ENCODE data around the gene FASLG.
A peak's percentile ranks its signal among the peaks of the same experiment; 100 is the strongest.

The FASLG gene

DNA sequence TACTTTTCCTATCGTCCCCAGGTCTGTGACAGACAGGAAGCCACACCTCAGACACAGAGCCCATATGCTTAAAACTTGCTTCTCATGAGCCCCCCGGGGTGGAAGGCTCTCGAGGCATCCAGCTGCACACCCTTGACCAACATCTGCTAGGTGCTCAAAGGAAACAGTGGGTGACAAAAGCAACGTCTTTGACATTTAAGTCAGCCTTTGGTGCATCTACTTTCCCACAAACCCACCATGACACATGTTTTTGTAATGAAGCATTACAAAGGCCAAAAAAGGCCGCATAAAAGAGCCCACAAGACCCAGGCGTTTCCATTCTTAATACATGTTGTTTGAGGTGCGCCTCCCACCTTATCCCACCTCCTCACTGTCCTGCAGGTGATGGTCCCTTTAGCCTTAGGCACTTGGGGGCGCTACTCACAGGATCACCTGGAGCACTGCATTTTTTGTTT lies 11.8 kb upstream of the FASLG start:
- no peak for DNase-seq

DNA sequence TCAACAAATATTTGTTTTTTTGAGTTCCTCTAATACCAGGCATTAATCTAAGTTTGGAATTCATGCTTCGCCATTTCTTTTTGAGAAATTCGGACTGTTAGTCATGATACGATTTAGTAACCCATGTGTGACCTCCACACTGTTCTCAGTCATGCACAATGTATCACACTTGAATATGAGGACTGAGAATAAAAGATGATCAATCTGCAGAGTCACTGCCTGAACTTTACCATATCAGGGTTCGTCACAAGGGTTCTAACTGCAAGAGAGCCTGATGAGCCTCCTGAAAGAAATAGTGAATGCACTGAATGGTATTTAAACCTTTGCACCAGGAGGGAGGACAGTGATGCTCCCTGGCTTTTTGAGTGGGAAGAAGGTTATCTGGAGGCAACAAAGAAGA lies 10.9 kb upstream of the FASLG start:
- no peak for DNase-seq

GRCh38 chr1:172650474-172651193 lies 8.3 kb upstream of the FASLG start:
- DNase-seq, result no peak

GRCh38 chr1:172653015-172653709 lies 5.7 kb upstream of the FASLG start:
- DNase-seq, result no peak

- no peak for DNase-seq
Observed at GRCh38 chr1:172654535-172654934, 4.4 kb upstream of the FASLG start.

DNA sequence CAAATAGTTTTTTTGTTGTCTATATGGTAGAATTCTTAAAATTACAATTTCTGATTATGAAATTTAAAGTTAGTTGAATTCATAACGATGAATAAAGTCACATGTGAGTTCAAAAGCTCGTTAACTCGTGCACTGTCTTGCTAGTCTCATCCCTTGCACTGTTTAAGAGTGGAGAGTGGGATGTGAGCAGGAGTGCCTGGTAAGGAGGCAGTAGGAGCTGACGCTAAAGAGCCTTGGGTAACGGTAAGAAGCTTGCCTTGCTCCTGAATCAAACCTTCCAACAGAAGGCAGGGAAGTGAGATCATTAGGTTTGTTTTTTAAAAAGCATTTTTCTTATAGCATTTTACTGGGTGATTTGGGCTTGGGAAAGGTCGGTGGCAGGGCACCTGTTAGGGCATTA lies 2.3 kb upstream of the FASLG start:
- DNase-seq, result no peak

- no peak for DNase-seq
Observed at GRCh38 chr1:172657586-172657985, 1.3 kb upstream of the FASLG start.

GRCh38 chr1:172661107-172661506 lies 2.2 kb downstream of the FASLG start:
- DNase-seq, result no peak

- peak; percentile 76 to 83 for DNase-seq
Observed at GRCh38 chr1:172662464-172663109, 3.7 kb downstream of the FASLG start.

DNA sequence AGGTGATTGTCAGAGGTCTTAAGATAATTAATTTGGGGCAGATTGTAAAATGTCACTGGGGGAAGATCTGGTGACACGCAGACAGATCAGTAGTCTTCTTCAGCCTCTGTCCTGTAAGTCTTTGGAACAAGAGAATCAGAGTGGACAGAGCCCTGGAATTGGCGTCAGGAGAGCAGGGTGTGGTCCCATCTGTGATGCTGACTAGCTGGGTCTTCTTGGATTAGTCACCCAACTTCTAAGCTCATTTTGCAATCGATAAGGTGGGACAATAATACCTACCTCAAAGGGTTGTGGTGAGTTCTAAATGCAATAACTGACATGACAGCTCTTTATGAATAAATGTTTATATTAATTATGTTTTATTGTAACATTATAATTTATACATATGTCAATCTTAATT lies 4.8 kb downstream of the FASLG start:
- no peak for DNase-seq

DNA sequence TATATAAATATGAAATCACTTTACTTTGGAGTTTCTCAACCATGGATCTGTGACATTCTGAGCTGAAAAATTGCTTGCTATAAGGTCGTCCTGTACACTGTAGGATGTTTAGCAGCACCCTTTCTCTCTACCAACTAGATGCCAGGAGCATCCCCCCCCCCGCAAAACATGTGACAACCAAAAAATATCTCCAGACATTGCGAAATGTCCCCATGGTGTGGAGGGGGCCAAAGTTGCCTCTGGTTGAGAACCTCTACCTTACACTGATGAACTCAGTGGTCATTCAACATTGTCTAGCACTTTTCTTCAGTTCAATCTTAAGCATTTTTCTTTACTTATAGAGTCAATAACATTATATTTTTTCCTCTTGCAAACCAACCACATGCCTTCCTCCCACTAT lies 9.2 kb downstream of the FASLG start:
- DNase-seq, result no peak

DNA sequence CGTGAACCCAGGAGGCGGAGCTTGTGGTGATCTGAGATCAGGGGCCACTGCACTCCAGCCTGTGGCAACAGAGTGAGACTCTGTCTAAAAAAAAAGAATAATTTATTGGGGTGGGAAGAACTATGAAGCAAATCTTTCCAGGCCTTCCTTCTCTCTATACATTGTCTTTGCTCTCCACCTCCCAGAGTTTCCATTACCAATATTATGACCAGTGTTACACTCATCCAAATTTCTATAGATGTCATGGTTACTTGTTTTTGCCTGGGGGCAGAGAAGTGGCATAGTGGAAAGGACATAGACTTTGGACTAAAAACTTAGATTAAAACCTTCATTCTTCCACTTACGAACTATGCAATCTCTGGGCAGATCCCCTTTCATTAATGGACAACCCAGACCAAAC lies 10.1 kb downstream of the FASLG start:
- DNase-seq, result no peak

- peak in 1 of 2 donors; percentile 16 for DNase-seq
Observed at GRCh38 chr1:172670316-172670715, 11.4 kb downstream of the FASLG start.

DNA sequence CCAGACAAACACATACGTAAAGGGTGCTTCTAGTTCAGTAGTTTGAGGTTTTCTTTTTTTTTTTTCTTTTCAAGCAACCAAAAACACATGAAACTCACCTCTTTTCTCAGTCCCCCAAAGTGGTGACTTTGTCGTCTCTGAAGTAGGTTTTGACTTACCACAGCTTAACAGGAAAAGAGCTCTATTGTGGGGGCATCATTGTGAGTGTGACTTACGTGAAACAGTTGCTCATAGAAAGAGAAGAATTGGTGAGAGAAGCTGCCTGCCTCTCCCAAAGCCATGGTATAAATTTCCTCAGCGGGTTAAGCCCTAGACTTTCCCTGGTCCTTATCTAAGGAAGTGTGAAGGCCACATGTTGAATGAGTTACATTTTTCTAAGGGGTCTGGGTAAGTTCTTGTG lies 11.9 kb downstream of the FASLG start:
- peak; percentile 25 to 60 for DNase-seq

- no peak for DNase-seq
Observed at GRCh38 chr1:172671591-172671990, 12.7 kb downstream of the FASLG start.

- no peak for DNase-seq
Observed at GRCh38 chr1:172672720-172673119, 13.8 kb downstream of the FASLG start.

- no peak for DNase-seq
Observed at GRCh38 chr1:172673761-172674160, 14.9 kb downstream of the FASLG start.

- peak in 1 of 2 donors; percentile 44 for DNase-seq
Observed at GRCh38 chr1:172674831-172675613, 16.1 kb downstream of the FASLG start.

DNA sequence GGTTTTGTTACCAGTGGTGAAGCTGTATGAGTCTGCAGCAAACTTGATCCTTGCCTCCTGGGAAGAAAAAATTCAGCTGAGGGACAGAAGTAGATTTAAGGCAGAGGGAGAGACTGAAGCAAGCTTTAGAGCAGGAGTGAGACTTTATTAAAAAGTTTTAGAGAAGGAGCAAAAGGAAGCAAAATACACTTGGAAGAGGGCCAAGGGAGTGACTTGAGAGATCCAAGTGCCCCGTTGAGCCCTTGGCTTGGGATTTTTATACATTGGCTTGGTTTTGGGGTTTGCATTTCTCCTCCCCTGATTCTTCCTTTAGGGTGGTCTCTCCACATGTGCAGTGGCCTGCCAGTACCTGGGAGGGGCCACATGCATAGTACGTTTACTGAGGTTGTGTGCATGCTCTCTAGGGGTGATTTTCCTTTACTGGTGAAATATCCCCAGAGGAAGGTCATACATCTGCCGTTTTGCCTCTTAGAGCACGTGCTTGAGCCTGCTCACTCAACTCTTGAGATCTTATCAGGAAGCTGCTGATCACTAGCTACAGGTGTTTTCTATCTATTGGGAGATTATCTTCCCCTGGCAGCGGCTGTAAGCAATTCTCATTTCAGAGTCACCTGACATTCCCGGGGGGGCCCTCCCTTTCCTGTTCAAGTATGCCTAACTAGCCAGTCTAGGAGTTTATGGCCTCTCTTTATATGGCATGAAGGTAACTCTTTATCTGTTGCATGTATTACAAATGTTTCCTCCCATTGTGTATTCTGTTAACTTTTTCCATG lies 20.3 kb downstream of the FASLG start:
- no peak for DNase-seq

DNA sequence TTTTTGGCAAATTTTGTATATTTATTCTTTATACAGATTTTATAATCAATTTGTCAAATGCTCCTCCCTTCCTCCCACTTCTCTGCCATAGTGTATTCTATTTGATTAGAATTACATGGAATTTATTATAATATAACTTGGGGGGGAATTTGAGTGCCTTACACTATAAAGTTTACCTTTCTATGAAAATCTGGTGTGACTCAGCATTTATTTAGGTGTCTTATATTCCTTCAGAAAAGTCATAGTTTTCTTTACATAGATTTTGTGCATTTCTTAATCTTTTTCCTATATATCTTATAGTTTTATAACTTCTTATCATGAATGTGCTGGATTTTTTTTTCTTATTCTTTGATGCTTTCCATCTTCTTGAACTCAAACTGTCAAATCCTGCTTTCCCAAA lies 21.3 kb downstream of the FASLG start:
- DNase-seq, result no peak

DNA sequence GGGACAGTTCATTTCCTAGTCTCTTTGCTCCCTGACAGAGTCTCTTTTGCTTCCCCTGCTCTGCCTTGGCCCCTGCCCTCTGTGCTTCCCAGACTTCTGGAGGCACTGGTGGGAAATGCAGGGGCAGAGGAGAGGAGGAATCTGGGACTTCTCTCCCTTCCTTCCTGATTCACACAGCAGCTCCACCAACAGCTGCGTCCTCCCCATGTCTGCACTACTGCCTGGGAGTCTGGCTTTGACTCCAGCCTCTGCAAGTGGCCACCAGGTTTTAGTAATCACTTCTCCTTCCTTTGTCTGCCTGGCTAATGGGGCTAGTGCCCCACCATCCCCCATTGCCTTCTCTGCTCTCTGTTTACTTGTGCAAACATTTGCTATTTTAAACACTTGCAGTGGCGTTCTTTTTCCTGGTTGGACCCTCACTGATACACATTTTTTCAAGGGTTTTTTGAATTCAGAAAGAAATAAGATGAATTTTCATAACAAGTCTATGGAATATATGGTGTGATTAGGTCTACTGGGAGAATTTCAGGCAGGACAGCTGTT lies 21.9 kb downstream of the FASLG start:
- DNase-seq, result no peak

DNA sequence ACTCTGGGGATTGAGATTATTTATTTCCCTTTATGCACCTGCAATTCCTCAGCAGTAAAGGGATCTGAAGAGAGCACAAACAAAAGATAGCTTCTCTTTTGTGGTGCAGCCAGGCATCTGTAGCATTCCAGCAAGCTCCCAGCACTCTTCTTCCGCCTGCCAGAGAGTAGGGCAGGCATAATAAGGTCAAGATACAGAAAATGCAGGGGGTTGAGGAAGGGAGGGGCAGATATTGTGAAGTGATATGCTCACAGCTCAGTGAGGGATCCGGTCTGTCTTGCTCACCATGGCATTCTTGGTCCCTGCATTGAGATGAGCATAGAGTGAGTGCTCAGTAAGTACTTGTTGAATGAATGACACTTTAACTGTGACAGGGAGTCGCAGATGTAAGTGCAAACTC lies 23.9 kb downstream of the FASLG start:
- no peak for DNase-seq
